GM21619 (cell line): ENCODE data around the gene INS.
"Not testable (repeated sequence)": the region's sequence is repeated elsewhere in the genome, so short reads cannot be mapped to it uniquely, and the experiment has no call there.

ENCODE experiments used
- ATAC-seq: cut with Tn5 transposase; IDR thresholded peaks from one replicate; pipeline ENCODE4 v1.9.1; 2021; ENCODE audit not compliant: unreplicated experiment

Gene INS

DNA sequence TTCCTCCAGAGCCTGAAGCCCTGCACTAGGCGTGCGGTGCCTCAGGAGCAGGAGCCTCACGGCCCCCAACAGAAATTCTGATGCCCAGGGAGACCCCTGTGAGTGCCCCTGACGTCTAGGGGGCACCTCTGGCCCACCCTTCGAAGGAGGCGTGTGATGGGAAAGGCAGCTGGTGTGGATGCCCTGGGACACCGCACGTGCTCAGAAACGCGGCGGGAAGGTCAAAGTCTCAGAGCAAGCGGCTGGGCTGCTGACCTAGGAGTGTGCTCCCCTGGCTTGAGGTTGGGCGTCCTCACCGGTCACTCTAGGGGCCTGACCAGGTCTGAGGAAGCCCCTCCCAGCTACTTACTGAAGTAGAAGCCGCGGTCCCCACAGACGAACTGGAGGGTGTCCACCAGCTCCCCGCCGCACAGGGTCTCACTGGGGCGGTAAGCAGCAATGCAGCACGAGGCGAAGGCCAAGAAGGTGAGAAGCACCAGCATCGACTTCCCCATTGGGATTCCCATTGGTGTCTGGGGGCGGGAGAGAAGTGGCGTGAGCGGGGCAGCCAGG is 25.9 kb downstream of the INS start:
- ATAC-seq = no peak

- no peak for ATAC-seq
Measured at GRCh38 chr11:2134022-2135010, 26.7 kb downstream of the INS start.

DNA sequence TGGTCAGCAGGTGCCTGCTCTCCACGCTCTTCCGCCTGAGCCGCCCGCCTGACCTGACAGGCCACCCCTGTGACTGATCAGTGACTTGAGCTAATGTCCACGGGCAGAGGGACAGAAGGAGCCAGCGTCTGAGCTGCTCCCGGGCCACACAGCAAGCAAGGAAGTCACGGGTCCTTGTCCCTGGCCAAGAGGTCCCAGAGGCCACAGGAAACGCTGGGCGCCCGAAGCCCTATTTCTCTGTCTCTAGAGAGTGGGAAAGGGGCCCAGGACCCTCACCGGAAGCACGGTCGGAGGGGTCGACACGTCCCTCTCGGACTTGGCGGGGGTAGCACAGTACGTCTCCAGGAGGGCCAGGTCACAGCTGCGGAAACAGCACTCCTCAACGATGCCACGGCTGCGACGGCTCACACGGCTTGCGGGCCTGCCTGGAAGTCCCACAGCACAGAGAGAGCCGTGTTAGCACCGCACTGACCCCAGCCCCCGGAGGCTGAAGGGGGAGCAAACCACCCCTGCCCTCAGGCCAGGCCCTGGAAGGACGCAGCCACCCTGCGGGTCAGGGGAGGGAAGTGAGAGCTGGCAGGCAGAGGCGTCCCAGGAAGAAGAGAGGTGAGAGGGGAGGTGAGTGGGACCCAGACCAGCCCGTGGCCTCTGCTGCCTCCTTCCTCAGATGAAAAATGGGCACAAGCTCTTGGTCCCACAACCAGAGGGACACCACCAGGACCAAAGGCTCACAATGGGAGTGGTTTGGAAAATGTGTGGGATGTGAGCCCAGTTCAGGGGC is 27.6 kb downstream of the INS start:
- ATAC-seq = no peak

- no peak for ATAC-seq
Measured at GRCh38 chr11:2132874-2133240, 28.2 kb downstream of the INS start.

DNA sequence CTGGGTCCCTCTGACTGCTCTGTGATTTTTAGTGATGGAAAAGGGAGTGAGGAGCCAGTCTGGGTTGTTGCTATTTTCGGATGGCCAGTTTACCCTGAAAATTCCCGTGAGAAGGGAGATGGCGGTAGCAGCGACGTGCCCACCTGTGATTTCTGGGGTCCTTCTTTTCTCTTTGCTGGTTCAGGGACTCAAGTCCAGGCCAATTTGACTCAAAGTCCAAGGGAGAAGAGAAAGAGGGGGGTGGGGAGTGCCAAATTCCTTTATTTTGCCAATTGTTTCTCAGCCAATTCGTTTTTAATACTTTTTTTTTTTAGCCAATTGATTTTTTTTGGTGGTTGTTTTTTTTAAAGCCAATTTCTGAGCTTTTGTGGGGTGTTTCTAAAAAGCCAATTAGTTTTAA is 28.8 kb downstream of the INS start:
- ATAC-seq = no peak

DNA sequence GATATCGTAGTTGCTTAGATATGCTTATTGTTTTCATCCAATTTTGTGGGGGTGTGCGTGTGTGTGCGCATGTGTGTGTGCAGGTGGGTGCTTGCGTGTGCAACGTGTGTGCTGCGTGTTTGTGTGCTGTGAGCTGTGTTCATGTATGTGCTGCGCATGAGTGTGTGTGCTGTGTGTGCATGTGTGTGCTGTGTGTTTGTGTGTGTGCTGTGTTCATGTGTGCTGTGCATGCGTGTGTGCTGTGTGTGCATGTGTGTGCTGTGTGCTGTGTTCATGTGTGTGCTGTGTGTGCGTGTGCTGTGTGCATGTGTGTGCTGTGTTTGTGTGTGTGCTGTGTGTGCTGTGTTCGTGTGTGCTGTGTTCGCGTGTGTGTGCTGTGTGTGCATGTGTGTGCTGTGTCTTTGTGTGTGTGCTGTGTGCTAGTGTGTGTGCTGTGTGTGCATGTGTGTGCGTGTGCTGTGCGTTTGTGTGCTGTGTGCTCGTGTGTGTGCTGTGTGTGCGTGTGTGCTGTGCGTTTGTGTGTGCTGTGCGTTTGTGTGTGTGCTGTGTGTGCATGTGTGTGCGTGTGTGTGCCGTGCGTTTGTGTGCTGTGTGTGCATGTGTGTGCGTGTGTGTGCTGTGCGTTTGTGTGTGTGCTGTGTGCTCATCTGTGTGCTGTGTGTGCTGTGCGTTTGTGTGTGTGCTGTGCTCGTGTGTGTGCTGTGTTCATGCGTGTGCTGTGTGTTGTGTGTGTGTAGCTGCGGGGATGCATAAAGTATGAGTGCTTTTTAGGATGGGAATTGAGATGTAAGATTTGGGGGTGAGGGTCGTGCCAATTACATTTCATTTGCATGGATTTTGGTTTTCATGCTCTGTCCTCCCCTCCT is 29.4 kb downstream of the INS start:
- ATAC-seq = no peak

GRCh38 chr11:2130881-2131352 is 30.1 kb downstream of the INS start:
- ATAC-seq = no peak

DNA sequence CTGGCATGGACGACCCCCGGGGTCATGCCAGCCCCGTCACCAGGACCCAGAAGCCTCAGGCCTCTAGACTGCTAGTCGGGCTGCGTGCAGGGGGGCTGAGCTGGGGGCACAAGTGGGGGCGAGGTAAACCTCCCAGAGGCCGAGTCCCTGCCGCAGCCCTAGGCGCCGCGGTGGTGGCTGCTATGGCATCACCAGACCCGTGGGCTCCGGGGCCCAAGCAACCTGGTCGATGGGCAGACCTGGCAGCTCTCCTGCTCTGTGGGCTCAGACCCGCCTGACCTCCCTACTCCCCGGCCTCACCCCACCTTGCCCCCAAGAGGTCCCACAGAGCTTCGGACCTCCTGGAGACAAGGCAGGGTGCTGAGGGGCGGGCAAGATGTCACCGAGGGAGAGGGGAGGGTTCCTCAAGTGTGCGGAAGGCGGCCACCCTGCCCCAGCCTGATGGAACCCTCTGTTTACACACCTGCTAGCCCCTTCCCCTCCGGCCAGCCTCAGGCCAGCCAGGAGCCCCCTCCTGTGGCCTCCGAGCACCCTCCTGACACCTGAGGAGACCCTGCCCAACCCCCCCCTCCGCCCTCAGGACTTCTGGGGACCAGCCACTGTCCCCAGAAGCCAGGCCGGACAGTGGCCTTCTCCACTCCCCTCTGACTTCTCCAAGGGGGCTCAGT is 31.2 kb downstream of the INS start:
- no peak for ATAC-seq

GRCh38 chr11:2129308-2129698 is 31.7 kb downstream of the INS start:
- no peak for ATAC-seq

- ATAC-seq = no peak
Measured at GRCh38 chr11:2128511-2129307, 32.3 kb downstream of the INS start.

DNA sequence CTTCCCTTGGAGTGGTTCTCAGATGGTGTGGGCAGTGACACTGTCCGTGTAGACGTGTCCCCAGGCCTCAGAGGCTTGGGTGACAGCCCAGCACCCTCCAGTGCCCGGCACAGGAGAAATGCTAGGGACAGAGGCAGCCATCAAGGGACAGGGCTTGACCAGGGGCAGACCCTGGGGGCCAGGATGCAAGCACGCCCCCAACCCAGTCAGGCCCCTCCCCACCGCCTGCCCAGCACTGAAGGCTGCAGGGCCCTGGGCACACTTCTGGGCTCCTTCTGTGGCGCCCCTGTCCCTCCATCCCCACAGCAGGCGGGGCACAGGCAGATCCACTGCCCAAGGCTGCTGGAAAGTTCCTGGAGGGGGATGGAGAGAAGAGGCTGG is 32.9 kb downstream of the INS start:
- no peak for ATAC-seq

GRCh38 chr11:2127482-2128129 is 33.4 kb downstream of the INS start:
- ATAC-seq = no peak

DNA sequence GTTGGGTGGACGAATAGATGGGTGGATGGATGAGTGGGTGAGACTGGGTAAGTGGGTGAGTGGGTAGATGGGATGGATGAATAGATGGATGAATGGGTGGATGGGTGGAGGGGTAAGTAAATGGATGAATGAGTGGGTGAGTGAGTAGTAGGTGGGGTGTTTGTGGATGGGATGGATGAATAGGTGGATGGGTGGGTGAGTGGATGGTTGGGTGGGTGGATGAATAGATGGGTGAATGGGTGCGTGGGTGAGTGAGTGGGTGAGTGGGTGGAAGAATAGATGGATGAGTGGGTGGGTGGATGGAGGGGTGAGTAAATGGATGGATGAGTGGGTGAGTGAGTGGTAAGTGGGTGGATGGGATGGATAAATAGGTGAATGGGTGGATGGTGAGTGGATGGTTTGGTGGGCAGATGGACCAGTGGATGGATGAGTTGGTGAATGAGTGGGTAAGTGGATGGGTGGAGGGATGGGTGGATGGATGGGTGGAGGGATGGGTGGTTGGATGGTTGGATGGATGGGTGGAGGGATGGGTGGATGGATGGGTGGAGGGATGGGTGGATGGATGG is 34.4 kb downstream of the INS start:
- ATAC-seq = no peak

GRCh38 chr11:2124736-2125484 is 36.1 kb downstream of the INS start:
- ATAC-seq = not testable (repeated sequence)

- no peak for ATAC-seq
Measured at GRCh38 chr11:2123628-2123960, 37.4 kb downstream of the INS start.

DNA sequence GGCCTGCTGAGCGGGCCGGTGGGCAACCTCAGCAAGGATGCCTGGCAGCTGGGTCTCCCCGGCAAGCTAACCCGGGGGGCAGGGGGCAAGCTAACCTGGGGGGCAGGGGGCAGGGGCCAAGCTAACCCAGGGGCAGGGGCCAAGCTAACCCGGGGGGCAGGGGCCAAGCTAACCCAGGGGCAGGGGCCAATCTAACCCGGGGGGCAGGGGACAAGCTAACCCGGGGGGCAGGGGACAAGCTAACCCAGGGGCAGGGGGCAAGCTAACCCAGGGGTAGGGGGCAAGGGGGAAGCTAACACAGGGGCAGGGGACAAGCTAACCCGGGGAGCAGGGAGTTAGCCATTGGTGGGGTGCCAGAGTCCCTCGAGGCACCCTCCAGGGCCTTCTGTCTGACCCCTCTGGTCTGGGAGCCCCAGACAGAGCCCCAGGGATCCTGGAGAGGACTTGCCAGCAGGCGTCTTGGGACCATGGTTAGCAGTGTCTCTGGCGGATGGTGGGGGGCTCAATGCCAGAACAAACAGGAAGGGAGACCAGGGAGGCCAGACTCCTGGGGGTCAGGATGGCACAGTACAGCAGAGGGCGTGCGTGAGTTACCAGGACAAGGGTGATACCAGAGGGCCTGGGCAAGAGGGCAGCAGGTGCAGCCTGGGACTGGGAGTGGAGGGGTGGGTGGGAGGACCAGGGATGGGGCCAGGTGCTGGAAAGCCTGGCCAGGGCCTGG is 37.9 kb downstream of the INS start:
- no peak for ATAC-seq

- no peak for ATAC-seq
Measured at GRCh38 chr11:2122222-2122906, 38.6 kb downstream of the INS start.
